Measurements from ENCODE around the gene USP49.

The USP49 gene

DNA sequence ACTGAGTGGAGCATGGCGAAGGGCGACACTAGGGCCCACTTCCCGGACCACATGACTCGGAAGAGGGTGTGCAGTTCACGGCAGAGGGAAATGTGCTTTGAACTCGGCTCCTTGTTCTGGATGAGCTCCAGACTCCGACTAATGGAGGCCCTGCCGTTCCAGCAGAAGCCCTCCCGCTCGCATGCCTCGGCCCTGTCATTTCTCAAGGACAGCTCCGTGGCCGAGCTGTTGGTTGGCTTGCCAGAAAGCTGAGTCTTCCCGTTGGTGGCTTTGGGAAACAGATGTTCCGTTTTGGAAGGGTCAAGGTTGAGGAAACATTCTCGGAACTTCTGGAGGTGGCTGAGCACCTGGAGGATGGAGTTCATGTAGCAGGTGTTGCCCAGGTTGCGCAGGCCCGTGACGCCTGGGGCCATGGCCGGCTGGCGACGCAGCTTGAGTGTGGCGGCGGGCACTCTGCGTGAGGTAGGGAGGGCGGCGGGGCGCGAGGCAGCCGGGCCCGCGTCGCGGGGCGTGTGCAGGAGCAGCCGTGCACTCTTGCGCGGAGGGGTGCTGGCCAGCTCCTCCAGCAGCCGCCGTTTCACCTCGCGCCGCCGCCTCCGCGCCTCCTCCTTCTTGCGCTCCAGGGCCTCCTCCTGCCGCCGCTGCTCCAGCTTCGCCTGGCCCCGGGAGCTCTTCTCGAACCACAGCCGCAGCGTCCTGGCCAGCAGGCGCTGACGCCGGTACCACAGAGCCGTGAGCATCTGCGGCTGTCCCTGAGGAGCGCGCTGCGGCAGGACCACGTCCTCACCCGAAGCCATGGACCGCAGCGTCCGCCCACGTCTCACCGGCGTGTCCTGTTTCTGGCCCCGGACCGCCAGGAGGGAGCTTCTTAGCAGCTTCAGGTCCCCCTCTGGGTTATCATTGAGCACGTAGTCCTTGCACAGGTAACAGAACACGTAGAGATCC is 89.1 kb downstream of the USP49 start:
- DNase-seq = no peak

DNA sequence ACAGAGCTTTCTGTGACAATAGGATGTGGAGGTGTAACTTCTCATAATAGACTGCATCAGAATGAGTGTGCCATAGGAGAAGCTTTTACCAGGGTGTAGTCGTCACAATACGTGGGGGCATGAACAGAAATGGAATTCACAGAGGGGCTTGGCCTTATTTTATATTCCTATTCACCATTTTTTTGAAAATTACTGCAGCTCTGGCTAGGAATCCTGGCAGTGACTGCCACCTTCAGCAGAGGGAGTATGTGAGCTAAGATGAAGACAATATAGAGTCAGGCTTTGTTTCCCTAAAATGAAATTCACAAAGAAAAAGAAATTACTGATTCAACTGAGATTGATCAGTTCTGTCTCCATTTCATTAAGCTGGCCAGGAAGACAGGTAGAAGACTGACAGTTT is 93.8 kb downstream of the USP49 start:
- DNase-seq = no peak

DNA sequence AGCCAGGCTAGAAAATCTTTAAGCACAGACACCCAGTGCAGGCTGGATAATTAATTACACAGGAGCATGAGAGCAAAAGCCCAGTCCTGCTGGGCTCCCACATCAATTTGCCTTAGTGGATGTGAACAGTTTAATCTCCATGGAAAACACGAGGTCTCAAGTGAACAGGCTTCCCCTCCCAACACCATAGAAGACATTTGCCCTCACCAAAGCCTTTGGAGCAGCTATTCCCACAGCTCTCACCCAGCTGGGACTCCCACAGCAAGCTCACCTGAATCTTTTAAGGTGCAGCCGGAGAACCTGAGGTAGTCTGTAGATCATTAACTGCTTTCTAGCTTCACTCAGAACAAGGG is 95.6 kb downstream of the USP49 start:
- no peak for DNase-seq

DNA sequence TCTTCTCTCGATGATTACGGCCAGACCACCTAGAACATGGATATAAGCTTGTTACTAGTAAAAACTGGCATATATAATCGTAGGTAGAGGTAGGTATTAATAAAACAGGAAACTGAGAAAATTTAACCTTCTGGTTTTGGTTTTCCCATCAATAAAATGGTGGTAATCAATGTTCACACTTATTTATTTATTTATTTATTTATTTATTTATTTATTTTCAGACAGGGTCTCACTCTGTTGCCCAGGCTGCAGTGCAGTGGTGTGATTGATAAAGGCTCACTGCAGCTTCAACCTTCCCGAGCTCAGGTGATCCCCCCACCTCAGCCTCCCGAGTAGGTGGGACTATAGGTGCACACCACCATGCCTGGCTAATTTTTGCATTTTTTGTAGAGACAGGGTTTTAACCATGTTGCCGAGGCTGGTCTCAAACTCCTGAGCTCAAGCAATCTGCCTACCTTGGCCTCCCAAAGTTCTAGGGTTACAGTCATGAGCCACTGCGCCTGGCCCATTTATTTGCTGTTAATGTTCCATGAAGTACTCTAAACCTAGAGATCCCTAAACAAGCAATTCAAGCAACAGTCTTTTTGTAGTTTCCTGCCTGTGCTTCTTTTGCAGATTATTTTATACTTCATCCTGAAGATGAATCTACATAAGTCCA is 96.1 kb downstream of the USP49 start:
- DNase-seq = no peak

DNA sequence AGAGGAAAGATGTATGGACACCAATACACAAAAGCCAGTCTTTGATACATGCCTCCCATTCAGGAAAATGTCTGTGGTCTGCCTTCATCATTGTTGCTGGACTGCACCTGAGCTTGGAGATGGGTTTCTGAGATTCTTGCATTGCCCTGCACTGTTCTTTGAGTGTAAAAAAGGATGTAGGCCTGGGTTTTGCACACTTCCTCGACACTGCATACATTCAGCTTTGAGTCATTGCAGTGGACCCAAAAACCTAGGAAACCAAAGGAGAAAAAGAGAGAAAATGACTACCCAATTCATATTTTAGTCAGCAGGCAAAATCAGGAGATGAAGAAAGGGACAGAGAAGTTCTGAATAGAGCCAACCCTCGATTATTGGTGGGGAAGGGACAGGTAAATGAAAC is 98.7 kb downstream of the USP49 start:
- no peak for DNase-seq

DNA sequence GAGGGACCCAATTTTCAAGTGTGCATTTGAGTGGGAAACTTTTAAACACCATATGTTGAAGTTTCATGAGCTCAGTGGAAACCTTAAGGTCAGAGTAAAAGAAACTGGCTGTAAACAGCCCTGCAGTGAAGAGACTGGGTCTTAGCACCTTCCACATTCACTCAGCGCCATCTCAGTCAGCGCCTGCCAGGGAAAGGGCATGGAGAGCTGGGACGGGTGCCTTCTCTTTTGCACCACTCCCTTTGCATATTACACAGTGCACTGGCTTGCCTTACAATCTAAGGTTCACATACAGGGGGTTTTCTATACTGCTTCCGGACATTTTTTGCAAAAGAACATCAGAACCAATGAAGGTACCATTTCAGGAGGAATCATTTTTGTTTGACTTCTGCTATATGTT is 103.2 kb downstream of the USP49 start:
- DNase-seq = no peak

DNA sequence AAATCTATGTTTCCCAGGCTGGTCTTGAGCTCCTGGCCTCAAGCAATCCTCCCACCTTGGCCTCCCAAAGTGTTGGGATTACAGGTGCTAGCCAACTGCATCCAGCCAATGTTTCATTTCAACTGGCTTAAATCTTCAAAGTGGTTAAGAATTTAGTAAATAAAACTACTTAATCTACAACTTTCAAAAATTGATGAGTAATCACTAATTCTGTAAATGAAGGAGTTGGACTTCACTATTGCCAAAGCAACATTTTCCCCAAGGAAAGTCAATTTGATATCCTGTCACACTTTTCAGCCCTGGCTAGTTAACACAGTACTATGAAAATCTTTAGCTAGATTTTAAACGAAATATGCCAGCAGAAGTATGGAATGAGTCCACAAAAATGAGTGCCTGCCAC is 103.9 kb downstream of the USP49 start:
- no peak for DNase-seq

DNA sequence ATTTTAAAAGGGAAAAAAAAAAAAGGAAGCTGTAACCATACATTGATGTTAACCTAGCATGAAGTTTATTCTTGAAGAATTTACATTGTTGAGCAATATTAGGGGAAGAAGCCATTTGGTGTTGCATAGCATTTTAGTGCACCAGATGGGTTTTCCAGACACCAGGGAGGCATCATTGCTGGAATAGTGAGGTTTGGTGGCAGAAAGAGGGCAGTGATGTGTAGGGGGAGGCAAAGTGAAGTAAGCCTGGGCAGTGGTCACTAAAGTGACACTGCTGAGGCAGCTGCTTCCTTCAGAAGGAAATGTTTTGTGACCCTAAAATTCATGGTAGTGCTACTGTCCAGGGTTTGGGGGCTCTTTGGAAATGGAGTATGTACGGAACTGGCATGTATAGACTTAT is 105.1 kb downstream of the USP49 start:
- no peak for DNase-seq

DNA sequence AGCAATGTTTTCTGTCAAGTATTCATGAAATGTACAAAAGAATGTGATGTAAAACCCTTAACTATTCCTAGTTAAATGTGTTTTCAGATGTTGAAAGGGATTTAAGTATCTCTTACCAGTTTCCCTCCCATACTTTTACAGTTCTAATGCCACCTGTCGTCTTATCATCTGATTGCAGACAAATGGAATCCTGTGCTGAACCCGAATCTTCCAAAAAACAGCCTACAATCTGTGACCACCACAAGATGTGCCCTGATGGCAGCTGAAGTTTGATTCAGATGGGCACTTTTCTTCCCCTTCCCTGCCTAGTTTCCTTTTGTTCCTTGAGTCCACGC is 105.8 kb downstream of the USP49 start:
- DNase-seq = no peak

DNA sequence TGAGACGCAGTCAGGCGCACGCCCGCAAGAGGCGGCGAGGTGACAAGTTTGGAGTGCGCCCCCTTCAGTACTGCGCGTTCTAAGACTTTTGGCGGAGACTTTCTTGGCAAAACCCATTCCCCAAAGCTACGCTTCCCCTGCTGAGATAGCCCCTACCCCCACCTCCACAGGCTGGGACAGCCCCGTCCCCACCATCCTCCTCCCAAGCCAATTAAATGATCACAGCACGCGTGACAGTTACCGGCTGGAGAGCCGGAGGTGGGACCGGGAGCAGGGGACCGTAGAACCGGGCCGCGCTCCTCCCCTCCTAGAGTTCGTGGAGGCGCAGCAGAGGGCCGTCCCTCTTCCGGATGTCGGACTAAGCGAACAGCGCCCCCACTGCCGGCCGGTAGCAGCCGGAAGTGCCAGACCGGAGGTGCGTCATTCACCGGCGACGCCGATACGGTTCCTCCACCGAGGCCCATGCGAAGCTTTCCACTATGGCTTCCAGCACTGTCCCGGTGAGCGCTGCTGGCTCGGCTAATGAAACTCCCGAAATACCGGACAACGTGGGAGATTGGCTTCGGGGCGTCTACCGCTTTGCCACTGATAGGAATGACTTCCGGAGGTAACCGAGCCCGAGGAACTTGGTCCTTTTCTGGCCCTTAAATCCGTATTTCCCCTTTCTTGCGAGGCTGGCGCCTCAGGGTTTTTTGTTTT is 107.8 kb downstream of the USP49 start, which contains the start of gene TOMM6:
Gene TOMM6, plus strand, starts transcription at position 476 of the 699 bp plus-strand sequence. Its CDS starts 4 bp downstream, at position 480.
- peak; percentile 95 to 96 for DNase-seq

DNA sequence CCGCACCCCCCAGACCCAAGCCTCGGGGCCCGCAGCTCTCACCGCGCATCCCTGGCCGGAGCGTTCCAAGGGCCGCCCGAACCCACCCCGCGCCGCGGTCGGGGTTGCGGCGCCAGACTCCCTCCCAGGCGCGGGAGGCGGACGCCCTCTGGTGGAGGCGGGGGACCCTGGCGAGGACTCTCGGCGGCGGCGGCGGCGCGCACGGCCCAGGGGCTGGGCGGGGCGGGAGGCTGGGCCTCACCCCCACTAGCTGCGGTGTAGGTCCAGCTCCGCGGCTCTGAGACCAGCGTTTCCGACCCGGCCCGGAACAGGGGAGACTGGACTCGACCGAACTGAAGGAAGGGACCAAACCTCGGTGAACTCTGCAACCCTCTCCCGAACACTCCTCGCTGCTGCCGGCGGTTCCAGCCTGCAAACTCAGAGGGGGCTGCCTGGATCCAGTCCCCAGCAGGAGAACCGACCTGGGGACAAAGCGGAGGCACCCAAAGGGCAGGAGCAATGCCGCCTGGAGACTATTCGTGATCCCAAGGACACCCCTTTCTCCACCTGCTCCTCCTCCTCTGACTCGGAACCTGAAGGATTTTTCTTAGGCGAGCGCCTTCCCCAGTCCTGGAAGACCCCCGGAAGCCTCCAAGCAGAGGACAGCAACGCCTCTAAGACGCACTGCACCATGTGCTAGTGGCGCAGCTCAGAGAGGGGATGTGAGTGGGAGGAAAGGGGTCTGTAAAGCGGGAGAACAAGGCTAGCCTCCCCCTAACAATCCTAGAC is 108.5 kb downstream of the USP49 start:
- peak; percentile 90 to 91 for DNase-seq

DNA sequence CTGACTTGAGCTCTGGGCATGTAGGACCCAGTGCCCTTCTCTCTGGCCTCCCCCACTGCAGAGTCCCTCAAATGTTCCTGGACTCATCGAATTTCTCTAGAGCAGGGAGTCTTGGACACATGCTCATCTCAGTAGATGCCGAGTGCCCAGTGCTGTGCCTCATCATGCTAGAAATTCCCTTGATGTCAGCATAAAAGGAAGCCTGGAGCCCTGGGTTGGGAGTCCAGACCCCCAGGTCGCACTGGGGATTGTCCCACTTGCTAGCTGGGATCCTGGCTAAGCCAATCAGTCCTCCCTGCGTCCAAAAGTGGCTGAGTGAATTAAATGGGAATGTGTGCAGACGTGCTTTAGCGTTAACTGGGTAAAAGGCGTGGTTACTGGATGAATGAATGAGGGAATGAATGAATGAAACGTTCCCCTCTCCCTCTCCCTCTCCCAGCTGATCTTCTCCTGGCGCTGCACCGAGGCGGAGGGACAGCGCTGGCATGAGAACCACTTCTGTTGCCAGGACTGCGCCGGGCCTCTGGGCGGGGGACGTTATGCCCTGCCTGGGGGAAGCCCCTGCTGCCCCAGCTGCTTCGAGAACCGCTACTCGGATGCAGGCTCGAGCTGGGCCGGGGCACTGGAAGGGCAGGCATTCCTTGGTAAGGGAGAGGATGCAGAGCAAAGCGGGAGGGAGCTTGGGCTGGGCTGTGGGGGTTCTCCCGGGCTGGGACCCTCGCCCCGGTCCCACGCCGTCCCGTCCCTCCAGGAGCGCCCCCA is 109.3 kb downstream of the USP49 start:
- peak in 1 of 2 experiments; percentile 25 for DNase-seq

DNA sequence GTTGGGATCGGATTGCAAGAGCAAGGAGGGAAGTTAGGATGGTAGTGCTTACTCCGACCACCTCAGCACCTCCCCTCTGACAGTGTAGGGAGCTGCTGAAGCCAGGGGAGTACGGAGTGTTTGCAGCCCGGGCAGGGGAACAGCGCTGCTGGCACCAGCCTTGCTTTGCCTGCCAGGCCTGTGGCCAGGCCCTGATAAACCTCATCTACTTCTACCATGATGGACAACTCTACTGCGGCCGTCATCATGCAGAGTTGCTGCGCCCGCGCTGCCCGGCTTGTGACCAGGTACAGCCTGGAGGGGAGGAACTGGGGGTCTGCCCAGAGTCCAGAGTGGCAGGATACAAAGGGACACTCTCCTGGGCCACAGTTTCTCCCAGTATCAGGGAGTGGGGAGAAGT is 109.9 kb downstream of the USP49 start:
- DNase-seq = no peak

DNA sequence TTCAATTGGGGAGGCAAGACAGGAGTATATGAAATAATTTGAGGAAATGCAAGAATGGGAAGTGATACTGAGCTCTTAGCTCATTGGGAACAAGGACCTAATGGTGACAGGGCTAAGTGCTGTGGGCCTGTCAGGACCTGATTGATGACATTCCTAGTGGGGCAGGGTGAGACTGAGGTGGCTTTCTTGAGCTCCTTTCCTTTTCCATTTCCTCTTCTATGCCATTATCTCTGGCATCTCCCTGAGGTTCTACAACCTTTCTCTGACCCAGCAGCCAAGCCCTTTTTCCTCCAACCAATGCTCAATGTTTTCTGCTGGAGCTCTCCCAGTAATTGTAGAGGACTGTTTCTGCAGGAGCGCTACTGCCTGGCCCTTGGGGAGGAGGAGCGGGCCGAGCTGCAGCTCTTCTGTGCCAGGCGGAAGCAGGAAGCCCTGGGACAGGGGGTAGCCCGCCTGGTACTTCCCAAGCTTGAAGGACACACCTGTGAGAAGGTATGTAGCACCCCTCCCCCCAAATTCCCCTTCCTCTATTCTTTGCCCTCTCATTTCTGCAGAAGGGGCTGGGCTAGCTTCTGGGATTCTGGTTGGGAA is 110.5 kb downstream of the USP49 start:
- DNase-seq = no peak

DNA sequence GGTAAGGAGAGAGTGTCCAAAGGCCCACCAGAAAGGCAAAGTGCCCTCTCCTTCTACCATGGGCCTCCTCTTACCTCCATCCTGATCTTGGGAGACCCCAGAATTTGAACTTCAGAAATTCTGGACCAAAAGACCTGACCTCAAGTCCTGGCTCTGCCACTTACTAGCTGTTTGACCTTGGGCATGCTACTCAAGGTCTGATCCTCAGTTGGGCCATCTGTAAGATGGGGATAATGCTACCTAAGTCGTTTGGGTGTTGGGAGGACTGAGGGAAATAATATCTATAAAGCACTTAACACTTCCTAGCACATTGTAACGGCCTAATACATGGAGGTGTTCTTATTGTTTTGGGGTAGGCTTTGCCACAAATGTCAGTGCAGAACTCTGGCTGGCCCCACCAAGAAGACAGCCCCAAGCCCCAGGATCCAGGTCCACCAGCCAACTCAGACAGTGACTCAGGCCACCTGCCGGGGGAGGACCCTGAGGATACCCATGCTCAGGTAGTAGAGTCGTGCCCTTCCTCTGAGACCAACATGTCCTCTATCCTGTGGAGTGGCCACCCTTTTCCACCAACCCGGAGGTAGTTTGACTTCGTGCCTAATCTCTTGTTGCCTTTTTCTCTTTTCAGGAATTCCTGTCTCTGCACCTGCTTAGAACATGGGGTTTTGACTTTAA is 111.9 kb downstream of the USP49 start:
- DNase-seq = no peak

DNA sequence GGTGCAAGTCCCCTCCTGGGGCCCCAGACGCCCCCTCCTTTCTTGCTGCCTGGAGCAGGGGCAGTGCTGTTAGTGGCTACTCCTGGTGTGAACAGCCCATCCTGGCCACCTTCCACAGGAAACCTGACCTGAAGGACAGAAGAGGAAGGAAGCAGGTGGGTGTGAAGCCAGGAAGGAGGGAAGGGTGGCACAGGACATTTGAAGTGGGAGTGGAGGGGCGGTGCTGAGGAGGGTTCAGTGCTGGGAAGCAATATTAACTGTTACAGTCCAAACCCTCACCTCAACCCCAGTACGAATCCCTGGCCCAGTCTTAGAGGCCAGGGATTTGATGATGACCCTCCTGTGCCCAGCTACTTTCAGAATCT is 113.8 kb downstream of the USP49 start:
- DNase-seq = no peak

DNA sequence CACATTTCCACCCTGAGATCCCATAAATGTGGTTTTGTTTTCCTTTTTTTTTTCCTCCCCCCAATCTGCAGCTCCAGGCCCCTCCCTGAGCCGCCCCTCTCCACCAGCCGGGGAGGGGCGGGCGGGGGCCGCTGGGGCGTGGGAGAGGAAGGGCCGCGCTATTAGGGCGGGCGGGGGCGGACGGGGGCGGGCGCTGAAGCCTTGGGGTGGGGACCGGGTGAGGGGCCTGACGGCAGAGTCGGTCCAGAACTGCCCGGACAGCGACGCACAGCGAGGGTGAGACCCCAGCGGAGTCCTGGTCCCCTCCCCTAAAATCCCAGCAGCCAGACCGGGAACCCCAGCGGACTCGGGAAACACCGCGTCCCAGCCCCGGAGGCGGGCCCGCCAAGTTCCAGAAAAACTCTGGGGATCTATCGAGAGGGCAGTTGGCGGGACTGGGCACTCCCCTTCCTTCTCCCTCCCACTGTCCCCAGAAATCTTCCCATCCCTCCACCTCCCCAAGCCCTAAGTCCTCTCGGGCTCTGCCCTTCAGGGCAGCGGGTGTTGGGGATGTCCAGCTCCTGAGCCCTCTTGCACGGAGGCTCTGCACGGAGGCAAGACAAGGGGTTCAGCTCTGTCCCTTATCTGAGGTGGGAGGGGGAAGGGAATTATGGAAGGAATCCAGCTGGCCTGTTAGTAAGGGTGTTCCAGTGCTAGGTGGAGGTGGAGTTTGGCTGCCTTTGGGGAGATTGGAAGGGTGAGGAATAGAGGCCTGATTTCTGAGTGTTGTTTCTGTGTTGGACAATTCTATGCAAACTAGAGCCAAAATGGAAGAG is 114.4 kb downstream of the USP49 start, which contains the start of gene PRICKLE4:
Gene PRICKLE4, plus strand, starts transcription at position 232 of the 815 bp plus-strand sequence. CDS start 2,692 bp downstream, outside the sequence.
- no peak for DNase-seq

DNA sequence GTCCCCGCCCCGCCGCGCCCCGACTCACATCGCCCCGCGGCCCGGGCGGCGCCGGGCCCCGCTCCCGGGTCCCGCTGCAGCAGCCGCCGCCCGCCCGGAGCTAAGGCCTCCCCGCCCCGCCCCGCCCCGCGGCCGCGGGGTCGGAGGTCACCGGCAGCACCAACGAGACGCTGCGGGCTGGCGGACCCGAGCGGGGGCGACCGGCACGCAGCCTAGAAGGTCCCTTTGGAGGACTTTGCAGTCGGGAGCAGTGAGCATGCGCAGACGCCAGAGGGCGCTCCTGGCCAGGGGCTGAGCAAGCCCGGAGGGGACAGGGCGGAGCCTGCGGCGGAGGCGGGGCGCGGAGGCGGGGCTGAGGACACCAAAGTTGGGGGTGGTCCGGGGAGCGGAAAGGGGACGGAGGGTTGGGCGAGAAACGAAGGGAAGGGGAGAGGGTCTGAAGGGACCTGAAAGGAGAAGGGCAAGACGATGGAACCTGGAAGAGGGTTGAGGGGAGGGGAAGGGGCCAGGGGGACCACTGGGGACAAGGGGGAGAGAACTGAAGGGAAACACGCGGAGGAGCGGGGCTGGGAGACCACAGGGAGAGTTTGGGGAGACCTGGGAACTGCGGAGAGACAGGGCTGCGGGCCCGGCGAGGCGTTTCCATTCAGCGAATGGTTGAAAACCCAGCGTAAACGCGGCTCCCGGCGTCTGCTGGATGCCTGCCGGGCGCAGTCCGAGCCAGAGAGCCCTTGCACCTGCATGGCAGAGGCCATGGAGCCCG is 115.2 kb downstream of the USP49 start, which contains the start of gene FRS3:
Gene FRS3, minus strand, starts transcription at position 113 of the 763 bp plus-strand sequence. CDS start 2,913 bp downstream, outside the sequence.
- peak; percentile 100 for DNase-seq

DNA sequence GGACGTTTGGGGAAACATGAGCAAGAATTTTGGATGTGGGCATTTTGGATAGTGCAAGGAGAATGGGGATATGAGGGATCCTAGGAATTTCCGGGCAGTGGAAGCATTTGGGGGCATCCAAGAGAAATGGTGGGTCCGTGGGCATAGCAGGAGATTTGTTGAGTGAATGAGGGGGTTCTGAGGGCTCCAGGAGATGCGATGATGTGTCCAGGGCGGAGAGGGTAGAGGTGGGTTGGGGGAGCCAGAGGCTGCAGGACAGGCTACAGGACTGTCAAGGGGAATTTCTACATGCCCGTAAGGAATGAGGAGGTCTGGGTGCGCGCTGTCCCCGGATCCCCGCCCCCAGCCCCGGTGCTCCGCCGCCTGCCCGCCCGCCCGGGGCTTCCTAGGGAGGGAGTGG is 115.8 kb downstream of the USP49 start:
- no peak for DNase-seq
